ENCODE data around the gene GPHN.

The GPHN gene

GRCh38 chr14:66859063-66859671, 351.2 kb downstream of the GPHN start:
- H3K4me3 Mint-ChIP-seq, result no peak overlapping the region
- no peaks in the 10 kb centered on the region for H3K36me3 Mint-ChIP-seq
- H3K4me1 Mint-ChIP-seq, result no peaks in the 10 kb centered on the region
- H3K27ac Mint-ChIP-seq, result no peak overlapping the region
- CTCF ChIA-PET, result no interaction called here
- DNase-seq, result no peak
- peaks cover 12% of the 10 kb centered on the region for H3K9me3 Mint-ChIP-seq
- H3K27me3 Mint-ChIP-seq, result no peaks in the 10 kb centered on the region

- H3K27ac Mint-ChIP-seq, result no peak overlapping the region
- DNase-seq, result no peak
- peaks cover 12% of the 10 kb centered on the region for H3K9me3 Mint-ChIP-seq
- H3K27me3 Mint-ChIP-seq, result no peaks in the 10 kb centered on the region
- H3K36me3 Mint-ChIP-seq, result no peaks in the 10 kb centered on the region
- CTCF ChIA-PET, result no interaction called here
- H3K4me1 Mint-ChIP-seq, result no peaks in the 10 kb centered on the region
- H3K4me3 Mint-ChIP-seq, result no peak overlapping the region
Measured at GRCh38 chr14:66881596-66881995, 373.6 kb downstream of the GPHN start.

- no peak for DNase-seq
- Mint-ChIP-seq H3K27me3 (no peaks in the 10 kb centered on the region), H3K4me1 (no peaks in the 10 kb centered on the region), H3K27ac (no peak overlapping the region), H3K9me3 (peaks cover 11% of the 10 kb centered on the region), H3K36me3 (no peaks in the 10 kb centered on the region), H3K4me3 (no peak overlapping the region)
- CTCF ChIA-PET, result no interaction called here
Measured at GRCh38 chr14:66884149-66884548, 376.2 kb downstream of the GPHN start.

- no peak for DNase-seq
- Mint-ChIP-seq H3K36me3 (no peaks in the 10 kb centered on the region), H3K27ac (no peak overlapping the region), H3K27me3 (no peaks in the 10 kb centered on the region), H3K4me1 (no peaks in the 10 kb centered on the region), H3K4me3 (no peak overlapping the region), H3K9me3 (peaks cover 16% of the 10 kb centered on the region)
- CTCF ChIA-PET, result no interaction called here
Measured at GRCh38 chr14:66900719-66901118, 392.8 kb downstream of the GPHN start.

GRCh38 chr14:66910311-66910840, 402.4 kb downstream of the GPHN start:
- CTCF ChIA-PET, result no interaction called here
- Mint-ChIP-seq H3K9me3 (peaks cover 4% of the 10 kb centered on the region), H3K27ac (no peak overlapping the region), H3K27me3 (no peaks in the 10 kb centered on the region), H3K4me1 (no peaks in the 10 kb centered on the region), H3K4me3 (no peak overlapping the region), H3K36me3 (peaks cover 1% of the 10 kb centered on the region)
- DNase-seq, result no peak

GRCh38 chr14:66916421-66916820, 408.5 kb downstream of the GPHN start:
- Mint-ChIP-seq H3K27ac (no peak overlapping the region), H3K4me1 (no peaks in the 10 kb centered on the region), H3K27me3 (no peaks in the 10 kb centered on the region), H3K36me3 (peaks cover 3% of the 10 kb centered on the region), H3K4me3 (no peak overlapping the region), H3K9me3 (peaks cover 1% of the 10 kb centered on the region)
- CTCF ChIA-PET, result no interaction called here
- DNase-seq, result no peak

- CTCF ChIA-PET, result interaction anchor here (0.7 kb wide), 1 partner anchor 13 kb away, joined by 3 read pairs; no protein-coding TSS in a partner anchor
- Mint-ChIP-seq H3K27ac (no peak overlapping the region), H3K4me1 (no peaks in the 10 kb centered on the region), H3K36me3 (peaks cover 6% of the 10 kb centered on the region), H3K4me3 (no peak overlapping the region), H3K9me3 (peaks cover 1% of the 10 kb centered on the region), H3K27me3 (no peaks in the 10 kb centered on the region)
- no peak for DNase-seq
Measured at GRCh38 chr14:66918527-66918926, 410.6 kb downstream of the GPHN start.

- peaks cover 6% of the 10 kb centered on the region for H3K36me3 Mint-ChIP-seq
- H3K4me3 Mint-ChIP-seq, result no peak overlapping the region
- H3K27ac Mint-ChIP-seq, result no peak overlapping the region
- CTCF ChIA-PET, result no interaction called here
- no peaks in the 10 kb centered on the region for H3K4me1 Mint-ChIP-seq
- H3K27me3 Mint-ChIP-seq, result no peaks in the 10 kb centered on the region
- no peak for DNase-seq
- H3K9me3 Mint-ChIP-seq, result peaks cover 1% of the 10 kb centered on the region
Measured at GRCh38 chr14:66920196-66920595, 412.2 kb downstream of the GPHN start.

GRCh38 chr14:66923251-66923650, 415.3 kb downstream of the GPHN start:
- H3K36me3 Mint-ChIP-seq, result peaks cover 3% of the 10 kb centered on the region
- CTCF ChIA-PET, result no interaction called here
- H3K4me3 Mint-ChIP-seq, result no peak overlapping the region
- H3K27me3 Mint-ChIP-seq, result no peaks in the 10 kb centered on the region
- peaks cover 3% of the 10 kb centered on the region for H3K9me3 Mint-ChIP-seq
- no peak for DNase-seq
- H3K27ac Mint-ChIP-seq, result no peak overlapping the region
- H3K4me1 Mint-ChIP-seq, result no peaks in the 10 kb centered on the region

- no peak for DNase-seq
- H3K9me3 Mint-ChIP-seq, result peaks cover 21% of the 10 kb centered on the region
- H3K4me3 Mint-ChIP-seq, result no peak overlapping the region
- no peak overlapping the region for H3K27ac Mint-ChIP-seq
- H3K4me1 Mint-ChIP-seq, result no peaks in the 10 kb centered on the region
- peaks cover 12% of the 10 kb centered on the region for H3K36me3 Mint-ChIP-seq
- CTCF ChIA-PET, result no interaction called here
- no peaks in the 10 kb centered on the region for H3K27me3 Mint-ChIP-seq
Measured at GRCh38 chr14:66939409-66939808, 431.5 kb downstream of the GPHN start.

- CTCF ChIA-PET, result no interaction called here
- peaks cover 36% of the 10 kb centered on the region for H3K9me3 Mint-ChIP-seq
- H3K4me3 Mint-ChIP-seq, result no peak overlapping the region
- H3K27me3 Mint-ChIP-seq, result no peaks in the 10 kb centered on the region
- H3K27ac Mint-ChIP-seq, result no peak overlapping the region
- peaks cover 22% of the 10 kb centered on the region for H3K36me3 Mint-ChIP-seq
- H3K4me1 Mint-ChIP-seq, result no peaks in the 10 kb centered on the region
- no peak for DNase-seq
Measured at GRCh38 chr14:66944872-66945271, 436.9 kb downstream of the GPHN start.

- Mint-ChIP-seq H3K9me3 (peaks cover 15% of the 10 kb centered on the region), H3K36me3 (peaks cover 15% of the 10 kb centered on the region), H3K27me3 (no peaks in the 10 kb centered on the region), H3K4me1 (no peaks in the 10 kb centered on the region), H3K4me3 (no peak overlapping the region), H3K27ac (no peak overlapping the region)
- no peak for DNase-seq
- CTCF ChIA-PET, result no interaction called here
Measured at GRCh38 chr14:66955159-66955558, 447.2 kb downstream of the GPHN start.

GRCh38 chr14:66959437-66960050, 451.6 kb downstream of the GPHN start:
- Mint-ChIP-seq H3K9me3 (peaks cover 14% of the 10 kb centered on the region), H3K27ac (no peak overlapping the region), H3K4me3 (no peak overlapping the region), H3K36me3 (peaks cover 11% of the 10 kb centered on the region), H3K4me1 (no peaks in the 10 kb centered on the region), H3K27me3 (no peaks in the 10 kb centered on the region)
- DNase-seq, result no peak
- CTCF ChIA-PET, result no interaction called here

GRCh38 chr14:66965831-66966230, 457.9 kb downstream of the GPHN start:
- Mint-ChIP-seq H3K4me3 (no peak overlapping the region), H3K9me3 (no peaks in the 10 kb centered on the region), H3K27ac (no peak overlapping the region), H3K4me1 (no peaks in the 10 kb centered on the region), H3K27me3 (no peaks in the 10 kb centered on the region), H3K36me3 (no peaks in the 10 kb centered on the region)
- DNase-seq, result no peak
- CTCF ChIA-PET, result no interaction called here

GRCh38 chr14:66972469-66972868, 464.5 kb downstream of the GPHN start:
- Mint-ChIP-seq H3K4me3 (no peak overlapping the region), H3K4me1 (no peaks in the 10 kb centered on the region), H3K9me3 (no peaks in the 10 kb centered on the region), H3K36me3 (no peaks in the 10 kb centered on the region), H3K27me3 (no peaks in the 10 kb centered on the region), H3K27ac (no peak overlapping the region)
- CTCF ChIA-PET, result no interaction called here
- DNase-seq, result no peak

Measured in activated naive CD4-positive, alpha-beta T cell treated with anti-CD3 and anti-CD28 coated beads, Interleukin-2, amount 10 ng/mL, durations not matched to agents 7 days and 5 days (primary cell).